Smooth muscle cell (in vitro differentiated cells): Measurements from ENCODE around the gene ADGRG6. TPM values are rescaled to one million over a fixed set of nuclear protein-coding genes. Genes with fewer than 3 reads are reported as not detected.
"Not testable (repeated sequence)": the region's sequence is repeated elsewhere in the genome, so short reads cannot be mapped to it uniquely, and the experiment has no call there.

Experiments
- DNase-seq: peaks from one replicate; lab custom pipeline; 2025; ENCODE audit not compliant: unreplicated experiment; lab: John Stamatoyannopoulos, UW
- H2AFZ ChIP-seq: fragments of 200-600 bp; sonication (generic); 2 replicates; pipeline ENCODE4 v1.6.0; 2016; ENCODE audit warnings: antibody characterized with exemption, low read depth, mild to moderate bottlenecking
- H3F3A ChIP-seq: fragments of 200-600 bp; sonication (generic); 2 replicates; pipeline ENCODE4 v1.6.0; 2017; ENCODE audit warnings: antibody characterized with exemption, low read depth
- H3K27ac ChIP-seq: fragments of 200-600 bp; sonication (generic); 2 replicates; pipeline ENCODE4 v1.5.1; 2016; ENCODE audit warnings: low read depth, mild to moderate bottlenecking
- H3K27me3 ChIP-seq: fragments of 200-600 bp; sonication (generic); 2 replicates; pipeline ENCODE4 v1.6.1; 2016; ENCODE audit warnings: low read depth, mild to moderate bottlenecking
- H3K36me3 ChIP-seq: fragments of 200-600 bp; sonication (generic); 2 replicates; pipeline ENCODE4 v1.5.1; 2016; ENCODE audit warnings: low read depth
- H3K4me1 ChIP-seq: fragments of 200-600 bp; sonication (generic); 2 replicates; pipeline ENCODE4 v1.5.1; 2016; ENCODE audit warnings: low read depth
- H3K4me2 ChIP-seq: fragments of 200-600 bp; sonication (generic); 2 replicates; pipeline ENCODE4 v1.6.0; 2016; ENCODE audit warnings: mild to moderate bottlenecking
- H3K4me3 ChIP-seq: fragments of 200-600 bp; sonication (generic); 2 replicates; pipeline ENCODE4 v1.5.1; 2016; ENCODE audit warnings: mild to moderate bottlenecking
- H3K79me2 ChIP-seq: fragments of 200-600 bp; sonication (generic); 2 replicates; pipeline ENCODE4 v1.6.0; 2016; ENCODE audit warnings: low read depth, mild to moderate bottlenecking
- H3K9ac ChIP-seq: fragments of 200-600 bp; sonication (generic); 2 replicates; pipeline ENCODE4 v1.6.0; 2016; ENCODE audit warnings: low read depth
- H3K9me3 ChIP-seq: fragments of 200-600 bp; sonication (generic); replicated peaks from 2 replicates; pipeline ENCODE4 v1.5.1; 2016; ENCODE audit warnings: low read depth
- H4K20me1 ChIP-seq: fragments of 200-600 bp; sonication (generic); 2 replicates; pipeline ENCODE4 v1.6.0; 2016; ENCODE audit warnings: low read depth
- WGBS: methylation state at CpG from one replicate; pipeline ENCODE4 v1.1.7; 2016; ENCODE audit warnings: low lambda C conversion rate; 5-methylcytosine and 5-hydroxymethylcytosine counted together
- polyA plus RNA-seq: library from polyadenylated mRNA; unstranded; fragments of >200 nt; fragmentation: Nextera tagmentation; extraction: Ambion mirVana; gene quantifications from 2 replicates; pipeline ENCODE4 v1.2.1, GENCODE V29; 2016
- total RNA-seq: library from RNA; depleted of rRNA; stranded (reverse); fragments of >200 nt; gene quantifications from 2 replicates; pipeline ENCODE4 v1.2.3, GENCODE V29; 2014
- TF ChIP-seq, protein P1 (sequence below): fragments of 200-600 bp; sonication (generic); IDR thresholded peaks from 2 replicates; pipeline ENCODE4 v1.5.1; 2017; ENCODE audit warnings: borderline replicate concordance, mild to moderate bottlenecking, antibody characterized with exemption; ENCODE audit not compliant: insufficient read depth, poor library complexity, severe bottlenecking

Gene ADGRG6
- total and polyA plus RNA-seq, 2 experiments from 2014 or later, result 0.77 to 14.2 TPM

DNA sequence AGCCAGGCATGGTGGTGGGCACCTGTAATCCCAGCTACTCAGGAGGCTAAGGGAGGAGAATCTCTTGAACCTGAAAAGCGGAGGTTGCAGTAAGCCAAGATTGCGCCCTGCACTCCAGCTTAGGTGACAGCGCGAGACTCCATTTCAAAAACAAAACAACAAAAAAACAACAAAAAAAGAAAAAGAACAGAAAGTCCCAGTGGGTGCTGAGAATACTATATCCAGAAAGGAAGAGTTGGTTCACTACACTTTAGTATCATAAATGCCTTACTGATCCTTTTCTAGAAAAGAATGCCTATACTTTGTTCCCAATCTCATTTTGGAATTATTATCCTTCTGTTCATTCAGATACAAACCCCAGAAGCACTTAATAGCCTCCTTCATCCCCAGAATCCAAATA is 20.9 kb upstream of the ADGRG6 start:
- Histone ChIP-seq H3K79me2 (no peaks in the 10 kb centered on the region), H3K9me3 (no peaks in the 10 kb centered on the region), H2AFZ (no peak overlapping the region), H3F3A (peaks cover 3% of the 10 kb centered on the region), H3K27me3 (no peaks in the 10 kb centered on the region), H3K4me1 (no peaks in the 10 kb centered on the region), H4K20me1 (no peaks in the 10 kb centered on the region), H3K4me3 (no peak overlapping the region), H3K27ac (no peak overlapping the region), H3K9ac (no peak overlapping the region), H3K36me3 (no peaks in the 10 kb centered on the region), H3K4me2 (no peak overlapping the region)
- DNase-seq, result no peak
- 97% methylated on average over 4 of the region's 4 CpGs for WGBS
- TF ChIP-seq, protein P1, sequence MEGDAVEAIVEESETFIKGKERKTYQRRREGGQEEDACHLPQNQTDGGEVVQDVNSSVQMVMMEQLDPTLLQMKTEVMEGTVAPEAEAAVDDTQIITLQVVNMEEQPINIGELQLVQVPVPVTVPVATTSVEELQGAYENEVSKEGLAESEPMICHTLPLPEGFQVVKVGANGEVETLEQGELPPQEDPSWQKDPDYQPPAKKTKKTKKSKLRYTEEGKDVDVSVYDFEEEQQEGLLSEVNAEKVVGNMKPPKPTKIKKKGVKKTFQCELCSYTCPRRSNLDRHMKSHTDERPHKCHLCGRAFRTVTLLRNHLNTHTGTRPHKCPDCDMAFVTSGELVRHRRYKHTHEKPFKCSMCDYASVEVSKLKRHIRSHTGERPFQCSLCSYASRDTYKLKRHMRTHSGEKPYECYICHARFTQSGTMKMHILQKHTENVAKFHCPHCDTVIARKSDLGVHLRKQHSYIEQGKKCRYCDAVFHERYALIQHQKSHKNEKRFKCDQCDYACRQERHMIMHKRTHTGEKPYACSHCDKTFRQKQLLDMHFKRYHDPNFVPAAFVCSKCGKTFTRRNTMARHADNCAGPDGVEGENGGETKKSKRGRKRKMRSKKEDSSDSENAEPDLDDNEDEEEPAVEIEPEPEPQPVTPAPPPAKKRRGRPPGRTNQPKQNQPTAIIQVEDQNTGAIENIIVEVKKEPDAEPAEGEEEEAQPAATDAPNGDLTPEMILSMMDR, result no peak

DNA sequence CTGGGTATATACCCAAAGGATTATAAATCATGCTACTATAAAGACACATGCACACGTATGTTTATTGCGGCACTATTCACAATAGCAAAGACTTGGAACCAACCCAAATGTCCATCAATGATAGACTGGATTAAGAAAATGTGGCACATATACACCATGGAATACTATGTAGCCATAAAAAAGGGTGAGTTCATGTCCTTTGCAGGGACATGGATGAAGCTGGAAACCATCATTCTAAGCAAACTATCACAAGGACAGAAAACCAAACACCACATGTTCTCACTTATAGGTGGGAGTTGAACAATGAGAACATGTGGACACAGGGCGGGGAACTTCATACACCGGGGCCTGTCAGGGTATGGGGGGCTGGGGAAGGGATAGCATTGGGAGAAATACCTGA is 18.7 kb upstream of the ADGRG6 start:
- H3K9me3 ChIP-seq, H2AFZ ChIP-seq, H3F3A ChIP-seq, H3K27me3 ChIP-seq, H4K20me1 ChIP-seq, H3K4me3 ChIP-seq, H3K4me1 ChIP-seq, H3K36me3 ChIP-seq, H3K9ac ChIP-seq, H3K4me2 ChIP-seq, H3K79me2 ChIP-seq, DNase-seq, H3K27ac ChIP-seq: not testable (repeated sequence)
- WGBS, result 95% methylated on average over 4 of the region's 4 CpGs

DNA sequence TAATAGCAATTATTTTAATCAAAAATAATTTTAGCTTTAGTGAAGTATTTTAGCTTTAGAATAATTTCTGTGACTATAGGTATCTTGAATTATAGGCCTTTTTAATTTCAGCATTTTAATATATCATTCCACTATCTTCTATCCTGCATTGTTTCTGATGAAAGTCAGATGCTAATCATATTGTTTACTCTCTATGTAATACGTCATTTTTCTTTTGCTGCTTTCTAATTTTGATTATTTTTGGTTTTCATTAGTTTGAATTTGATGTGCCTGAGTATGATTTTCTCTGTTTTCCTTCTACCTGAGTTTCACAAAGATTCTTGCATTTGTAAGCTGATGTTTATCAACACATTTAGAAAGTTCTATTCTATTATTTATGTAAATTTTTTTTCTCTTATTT is 17.4 kb upstream of the ADGRG6 start:
- no peak overlapping the region for H3K27ac ChIP-seq
- TF ChIP-seq, protein P1, result no peak
- 96% methylated on average over 1 of the region's 1 CpG for WGBS

DNA sequence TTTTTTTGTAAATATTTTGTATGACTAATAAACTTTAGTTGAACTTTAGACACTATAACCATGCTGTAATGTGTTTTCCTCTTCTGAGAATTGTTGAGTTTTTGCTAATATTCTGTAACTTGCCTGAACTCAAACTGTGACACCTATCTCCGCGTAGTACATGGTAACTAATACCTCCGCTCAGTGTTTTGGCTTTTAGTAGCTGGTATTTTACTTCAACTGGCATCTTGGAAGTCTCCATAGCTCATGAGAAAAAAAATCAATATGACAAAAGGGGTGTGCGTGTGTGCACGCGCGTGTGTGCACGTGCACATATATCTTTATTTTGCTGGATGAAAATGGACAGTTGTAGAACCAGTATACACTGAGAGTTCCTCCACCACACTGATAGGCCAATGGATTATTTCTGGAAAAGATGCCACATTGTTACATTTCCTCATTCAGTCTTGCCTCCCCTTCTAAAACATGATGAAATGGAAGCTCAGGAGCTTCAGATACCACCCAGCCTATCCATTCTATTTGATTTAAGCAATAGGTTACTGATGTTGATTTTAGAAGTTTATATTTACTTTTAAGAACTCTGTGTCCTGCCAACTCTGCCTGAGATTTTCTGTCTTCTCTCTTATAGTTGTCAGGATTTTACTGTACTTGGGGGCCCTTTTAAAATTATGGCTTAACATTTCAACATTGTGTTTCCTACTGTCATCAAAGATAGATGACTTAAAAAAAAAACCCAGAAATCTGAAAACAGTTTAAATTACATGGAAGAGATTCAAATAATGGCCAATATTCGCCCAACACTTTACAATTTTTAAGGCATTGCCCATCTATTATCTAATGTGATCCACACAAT is 16.3 kb upstream of the ADGRG6 start:
- no peaks in the 10 kb centered on the region for H3K9me3 ChIP-seq
- no peaks in the 10 kb centered on the region for H3K27me3 ChIP-seq
- no peak overlapping the region for H3K4me2 ChIP-seq
- DNase-seq, result no peak
- H3K79me2 ChIP-seq, result no peaks in the 10 kb centered on the region
- no peak overlapping the region for H3K9ac ChIP-seq
- H2AFZ ChIP-seq, result no peak overlapping the region
- no peak overlapping the region for H3K4me3 ChIP-seq
- no peak overlapping the region for H3K27ac ChIP-seq
- 98% methylated on average over 9 of the region's 9 CpGs for WGBS
- H3K4me1 ChIP-seq, result no peaks in the 10 kb centered on the region
- TF ChIP-seq, protein P1, result no peak
- H3F3A ChIP-seq, result no peaks in the 10 kb centered on the region
- no peaks in the 10 kb centered on the region for H3K36me3 ChIP-seq
- no peaks in the 10 kb centered on the region for H4K20me1 ChIP-seq

More for the DNA sequence above, 17.4 kb upstream of the ADGRG6 start:
- Histone ChIP-seq H3K4me3 (no peak overlapping the region), H4K20me1 (no peaks in the 10 kb centered on the region), H3F3A (no peaks in the 10 kb centered on the region), H3K4me1 (no peaks in the 10 kb centered on the region), H3K36me3 (no peaks in the 10 kb centered on the region), H3K79me2 (no peaks in the 10 kb centered on the region), H2AFZ (no peak overlapping the region), H3K4me2 (no peak overlapping the region), H3K9me3 (no peaks in the 10 kb centered on the region), H3K9ac (no peak overlapping the region), H3K27me3 (no peaks in the 10 kb centered on the region)
- DNase-seq, result no peak
